Measurements from ENCODE around the gene KCNQ5.

- TF ChIP-seq CTCF (IDR thresholded peaks at IDR 0.05) (no peak), POLR2A (IDR thresholded peaks at IDR 0.05) (no peak)
These were observed 207.0 kb downstream of the KCNQ5 start for GRCh38 chr6:72828904-72829303.
